HG03135 (cell line): Measurements from ENCODE around the gene HTR2B.
"Not testable (repeated sequence)": the region's sequence is repeated elsewhere in the genome, so short reads cannot be mapped to it uniquely, and the experiment has no call there.

Source experiments
- ATAC-seq: cut with Tn5 transposase; IDR thresholded peaks from one replicate; pipeline ENCODE4 v1.9.1; 2021; ENCODE audit warnings: mild to moderate bottlenecking, moderate library complexity; ENCODE audit not compliant: unreplicated experiment

Gene HTR2B

DNA sequence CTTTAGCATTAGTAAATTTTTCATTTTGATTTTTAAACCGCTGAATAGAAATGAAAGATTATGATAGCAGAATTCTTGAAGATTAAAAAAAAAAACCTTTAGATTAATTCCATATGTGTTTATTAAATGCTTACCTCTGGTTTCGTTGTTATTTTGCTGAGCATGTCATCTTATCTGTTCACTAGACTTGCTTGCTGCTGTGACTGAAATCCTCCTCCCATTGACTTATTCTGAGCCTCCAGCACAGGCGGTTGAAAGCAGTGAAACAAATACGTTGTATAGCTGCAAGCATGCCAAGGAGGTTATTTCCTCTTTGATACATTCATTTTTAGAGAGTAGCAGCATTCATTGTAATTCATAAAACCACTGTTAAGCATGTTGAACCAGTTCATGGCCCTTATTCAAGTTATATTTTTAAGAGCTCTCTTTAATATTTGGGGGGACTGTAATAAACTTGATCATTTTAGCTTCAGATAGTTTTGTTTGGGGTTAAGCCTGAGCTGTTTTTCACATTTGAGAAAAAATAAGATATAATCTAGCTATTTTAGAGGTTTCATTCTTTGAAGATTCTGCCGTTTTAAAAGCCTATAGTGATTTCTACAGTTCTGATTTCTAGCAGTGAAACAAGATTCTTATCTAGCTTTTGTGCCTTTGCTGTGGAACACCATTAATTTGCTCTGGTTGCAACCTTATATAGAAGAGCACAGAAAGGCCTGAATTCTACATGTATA lies at the start of gene HTR2B:
HTR2B (minus strand) TSS at position 205 of the 731 bp plus-strand sequence. CDS start 1,278 bp downstream, outside the sequence.
- ATAC-seq, result no peak

DNA sequence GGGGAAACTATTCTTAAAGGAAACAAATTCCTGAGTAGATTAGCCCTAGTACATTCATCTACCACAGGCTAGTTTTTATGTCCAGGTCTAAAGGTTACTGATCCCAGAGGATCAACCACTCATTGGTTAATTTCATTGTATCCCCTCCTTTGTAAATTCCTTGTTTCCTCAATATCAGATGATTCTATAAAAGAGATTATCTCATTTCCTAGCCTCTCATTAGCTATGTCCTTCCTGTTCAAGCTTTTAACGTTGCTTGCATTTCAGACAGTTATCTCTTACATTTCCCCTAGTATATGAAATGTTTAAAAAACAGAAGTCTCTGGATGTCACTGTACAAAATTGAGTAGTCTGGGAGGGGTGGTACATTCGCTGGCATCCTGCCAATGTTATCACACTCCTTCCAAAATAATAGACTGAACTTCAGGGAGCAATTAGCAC lies 49.4 kb upstream of the HTR2B start:
- no peak for ATAC-seq

- no peak for ATAC-seq
These were observed 47.2 kb upstream of the HTR2B start for GRCh38 chr2:231172025-231172424.

GRCh38 chr2:231170055-231170454 lies 45.2 kb upstream of the HTR2B start:
- no peak for ATAC-seq

GRCh38 chr2:231169488-231169887 lies 44.6 kb upstream of the HTR2B start:
- ATAC-seq, result no peak

GRCh38 chr2:231168460-231169139 lies 43.8 kb upstream of the HTR2B start:
- ATAC-seq, result no peak

DNA sequence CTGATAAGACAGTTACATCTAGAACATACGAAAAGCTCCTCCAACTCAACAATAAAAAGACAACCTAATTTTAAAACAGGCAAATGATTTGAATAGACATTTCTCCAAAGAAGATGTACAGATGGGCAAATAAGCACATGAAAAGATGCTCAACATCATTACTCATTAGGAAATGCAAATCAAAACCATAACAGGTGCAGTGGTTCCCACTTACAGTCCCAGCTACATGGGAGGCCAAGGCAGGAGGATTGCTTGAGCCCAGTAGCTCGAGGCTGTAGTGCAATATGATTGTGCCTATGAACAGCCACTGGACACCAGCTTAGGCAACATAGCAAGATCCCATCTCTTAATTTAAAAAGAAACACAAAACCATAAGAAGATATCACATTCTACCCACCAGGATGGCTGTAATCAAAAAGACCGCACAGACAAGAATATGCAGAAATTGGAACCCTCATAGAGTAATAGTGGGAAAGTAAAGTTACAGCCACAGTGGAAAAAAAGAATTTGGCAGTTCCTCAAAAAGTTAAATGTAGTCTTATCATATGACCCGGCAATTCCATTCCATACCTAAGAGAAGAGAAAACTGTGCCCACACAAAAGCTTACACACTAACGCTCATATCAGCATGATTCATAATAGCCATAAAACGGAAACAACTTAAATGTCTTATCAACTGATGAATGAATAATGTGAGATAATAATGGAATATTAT lies 43.1 kb upstream of the HTR2B start:
- ATAC-seq, result no peak

- no peak for ATAC-seq
These were observed 38.7 kb upstream of the HTR2B start for GRCh38 chr2:231163414-231164095.

GRCh38 chr2:231163011-231163410 lies 38.2 kb upstream of the HTR2B start:
- ATAC-seq, result no peak

- ATAC-seq, result no peak
These were observed 37.1 kb upstream of the HTR2B start for GRCh38 chr2:231161877-231162329.

DNA sequence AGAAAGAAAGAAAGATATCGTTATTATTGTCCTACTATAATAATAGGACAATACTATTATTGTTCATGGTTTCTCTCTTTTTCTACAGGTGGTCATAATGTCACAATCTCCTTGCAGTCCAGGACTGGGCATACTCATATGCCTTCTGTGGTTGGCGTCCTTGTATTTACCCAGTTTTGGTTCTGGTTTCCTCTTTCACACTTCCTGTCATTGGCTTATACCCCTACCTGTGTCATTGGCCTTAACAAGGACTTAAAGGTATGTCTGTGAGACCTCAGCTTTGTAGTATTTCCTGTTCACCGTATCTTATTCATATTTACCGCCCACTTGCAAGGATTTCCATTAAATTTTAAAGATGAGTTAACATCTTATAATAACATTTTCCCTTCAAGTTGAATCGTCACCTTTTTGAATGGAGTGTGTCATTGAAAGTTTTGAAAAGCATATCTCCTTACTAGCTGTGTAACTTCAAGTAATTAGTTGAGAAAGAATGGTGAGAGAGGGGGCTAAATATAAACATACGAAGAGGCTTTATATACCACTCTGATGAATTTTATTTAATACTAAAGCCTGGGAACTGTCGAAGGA lies 36.5 kb upstream of the HTR2B start:
- ATAC-seq, result no peak

GRCh38 chr2:231160701-231161100 lies 35.9 kb upstream of the HTR2B start:
- ATAC-seq, result no peak

DNA sequence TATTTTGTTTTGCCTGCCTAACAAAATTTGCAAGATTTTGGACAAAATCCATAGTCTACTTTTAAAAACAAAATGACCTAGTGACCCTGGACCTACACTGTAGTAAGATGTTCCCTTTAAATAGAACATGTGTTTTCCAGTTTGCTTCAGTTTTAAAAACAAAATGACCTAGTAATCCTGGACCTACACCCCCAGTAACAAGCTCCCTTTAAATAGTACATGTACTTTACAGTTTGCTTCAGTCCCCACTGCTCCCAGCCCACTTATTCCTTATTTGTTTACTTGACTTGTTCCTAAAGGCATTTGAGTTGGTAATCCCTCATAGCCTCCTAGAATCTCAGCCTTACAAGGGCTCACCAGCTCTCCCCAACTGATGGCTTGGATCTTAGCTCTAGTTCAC lies 34.5 kb upstream of the HTR2B start:
- ATAC-seq, result no peak

DNA sequence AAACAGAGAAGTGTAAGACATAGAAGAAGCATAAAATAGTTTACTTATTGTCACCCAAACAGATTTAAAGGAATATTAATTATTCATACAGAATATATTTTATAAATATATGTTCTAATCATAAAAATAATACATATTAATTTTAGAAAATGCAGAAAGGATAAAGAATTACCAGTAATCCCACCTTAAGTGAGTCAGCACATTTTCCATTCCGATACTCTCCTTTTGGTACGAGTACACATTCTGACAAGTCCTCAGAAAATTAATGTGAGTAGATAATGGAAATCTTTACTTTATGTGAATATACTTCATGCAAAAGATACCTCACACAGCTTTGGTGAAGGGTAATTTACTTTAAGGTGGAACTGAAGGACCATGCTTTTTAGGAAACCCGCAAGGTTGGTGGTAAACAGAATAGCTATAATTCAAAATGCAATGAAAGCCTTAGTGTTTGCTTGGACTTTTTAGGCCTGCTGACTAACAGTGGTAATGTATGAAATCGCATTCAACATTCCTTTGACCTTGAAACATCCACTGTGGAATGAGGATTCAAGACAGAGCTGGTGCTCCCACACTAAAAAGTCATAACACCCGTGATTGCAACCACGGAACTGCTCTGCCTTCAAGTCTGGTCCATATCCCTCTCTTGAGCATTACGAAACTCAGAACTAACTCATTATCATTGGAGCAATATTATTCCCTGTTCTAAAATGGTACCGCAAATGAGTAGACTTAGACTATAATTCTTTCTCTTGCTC lies 28.1 kb upstream of the HTR2B start:
- no peak for ATAC-seq

DNA sequence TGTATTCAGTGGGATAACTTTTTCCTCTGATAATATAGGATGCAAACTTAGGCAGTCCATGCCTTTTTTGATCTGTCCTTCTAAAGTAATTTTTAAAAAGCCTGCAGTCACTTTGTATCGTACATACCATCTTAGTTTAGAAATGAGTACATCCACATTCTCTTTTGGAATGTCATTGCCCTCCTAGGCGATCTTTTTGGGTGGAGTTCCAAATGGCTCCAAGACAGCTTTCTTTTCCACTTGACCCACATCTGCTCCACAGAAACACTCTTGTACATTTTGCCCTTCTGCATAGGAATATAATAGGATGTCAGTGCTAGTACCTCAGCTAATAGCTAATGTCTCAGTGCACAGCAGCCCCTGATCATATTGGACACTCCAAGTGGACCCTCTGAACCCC lies 21.8 kb upstream of the HTR2B start:
- no peak for ATAC-seq

DNA sequence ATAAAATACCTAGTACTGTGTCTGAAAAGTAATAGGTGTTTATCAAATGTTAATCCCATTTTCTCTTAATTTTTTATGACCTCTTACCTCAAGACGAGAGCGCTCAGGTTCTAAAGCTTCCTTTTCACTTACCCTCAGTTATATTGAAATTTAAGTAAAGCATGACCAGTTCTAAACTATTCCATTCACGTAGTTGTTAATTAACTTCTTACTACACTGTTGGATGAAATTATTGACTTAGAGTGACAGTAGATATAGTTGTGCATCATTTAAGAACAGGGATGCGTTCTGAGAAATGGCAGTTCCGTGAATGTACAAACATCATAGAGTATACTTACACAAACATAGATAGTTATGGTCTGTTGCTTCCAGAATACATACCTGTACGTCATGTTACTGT lies 20.1 kb upstream of the HTR2B start:
- no peak for ATAC-seq

- not testable (repeated sequence) for ATAC-seq
These were observed 16.0 kb upstream of the HTR2B start for GRCh38 chr2:231140808-231141207.

DNA sequence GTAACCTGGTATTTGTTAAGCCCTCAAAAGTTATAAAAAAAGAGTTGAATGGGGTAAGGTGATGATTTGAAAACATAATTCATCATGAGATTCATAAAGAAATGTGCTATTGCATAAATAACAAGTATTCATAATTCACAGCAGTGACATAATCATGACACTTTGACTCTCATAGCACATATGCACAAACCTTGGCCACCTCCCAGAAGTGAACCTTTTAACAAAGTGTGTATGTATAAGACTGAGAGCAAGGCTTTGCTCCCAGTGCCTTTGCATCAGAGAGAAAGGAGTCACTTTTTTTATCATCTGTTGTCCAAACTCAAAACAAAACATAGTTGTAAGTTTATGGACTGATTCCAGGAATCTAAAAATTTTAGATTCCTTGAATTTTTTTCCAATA lies 15.0 kb upstream of the HTR2B start:
- no peak for ATAC-seq

GRCh38 chr2:231138699-231139098 lies 13.9 kb upstream of the HTR2B start:
- no peak for ATAC-seq
